GM23248 (cell line): ENCODE data around the gene GSG1L. TPM values are rescaled to one million over a fixed set of nuclear protein-coding genes. Genes with fewer than 3 reads are reported as not detected.

Source experiments
- DNase-seq: peaks from one replicate; pipeline ENCODE4 v3.0.0-alpha.2; 2015
- H2AFZ ChIP-seq: fragments of 200-600 bp; sonication (generic); 2 replicates; pipeline ENCODE4 v1.6.1; 2016; ENCODE audit warnings: antibody characterized with exemption
- H3F3A ChIP-seq: fragments of 200-600 bp; sonication (generic); 2 replicates; pipeline ENCODE4 v1.6.1; 2016; ENCODE audit warnings: mild to moderate bottlenecking, antibody characterized with exemption, mixed run types; ENCODE audit not compliant: insufficient read depth
- H3K27ac ChIP-seq: fragments of 200-600 bp; sonication (generic); 2 replicates; pipeline ENCODE4 v1.5.1; 2016; ENCODE audit warnings: mild to moderate bottlenecking
- H3K27me3 ChIP-seq: fragments of 200-600 bp; sonication (generic); replicated peaks from 2 replicates; pipeline ENCODE4 v1.6.1; 2016; ENCODE audit warnings: mild to moderate bottlenecking; ENCODE audit not compliant: insufficient read depth
- H3K36me3 ChIP-seq: fragments of 200-600 bp; sonication (generic); 2 replicates; pipeline ENCODE4 v1.6.1; 2016; ENCODE audit warnings: low read depth, mild to moderate bottlenecking
- H3K4me1 ChIP-seq: fragments of 200-600 bp; sonication (generic); 2 replicates; pipeline ENCODE4 v1.6.1; 2016; ENCODE audit warnings: mild to moderate bottlenecking; ENCODE audit not compliant: insufficient read depth
- H3K4me2 ChIP-seq: fragments of 200-600 bp; sonication (generic); one replicate; pipeline ENCODE4 v1.6.1; 2016; ENCODE audit warnings: mild to moderate bottlenecking; ENCODE audit not compliant: unreplicated experiment
- H3K4me3 ChIP-seq: fragments of 200-600 bp; sonication (generic); 2 replicates; pipeline ENCODE4 v1.5.1; 2016; ENCODE audit warnings: mild to moderate bottlenecking
- H3K79me2 ChIP-seq: fragments of 200-600 bp; sonication (generic); 2 replicates; pipeline ENCODE4 v1.6.1; 2016; ENCODE audit warnings: mild to moderate bottlenecking; ENCODE audit not compliant: insufficient read depth
- H3K9ac ChIP-seq: fragments of 200-600 bp; sonication (generic); 2 replicates; pipeline ENCODE4 v1.6.1; 2016; ENCODE audit warnings: mild to moderate bottlenecking
- H3K9me2 ChIP-seq: fragments of 200-600 bp; sonication (generic); 2 replicates; pipeline ENCODE4 v1.6.1; 2016; ENCODE audit warnings: mixed run types, mild to moderate bottlenecking, moderate library complexity; ENCODE audit not compliant: insufficient read depth
- H3K9me3 ChIP-seq: fragments of 200-600 bp; sonication (generic); one replicate; pipeline ENCODE4 v1.6.1; 2017; ENCODE audit warnings: low read depth
- H4K20me1 ChIP-seq: fragments of 200-600 bp; sonication (generic); 2 replicates; pipeline ENCODE4 v1.6.0; 2016; ENCODE audit not compliant: insufficient read depth
- EZH2 ChIP-seq: fragments of 200-600 bp; sonication (generic); IDR thresholded peaks from 2 replicates; pipeline ENCODE4 v1.6.1; 2018; ENCODE audit warnings: antibody characterized with exemption, mild to moderate bottlenecking; ENCODE audit not compliant: insufficient read depth, poor library complexity, severe bottlenecking
- EZH2phosphoT487 ChIP-seq: fragments of 200-600 bp; sonication (generic); IDR thresholded peaks from 2 replicates; pipeline ENCODE4 v1.6.1; 2018; ENCODE audit warnings: antibody characterized with exemption, moderate library complexity, mild to moderate bottlenecking, low read depth; ENCODE audit not compliant: insufficient read depth
- WGBS, 2 experiments: methylation state at CpG; one replicate each; pipeline ENCODE4 v1.1.6; 2015 to 2017; ENCODE audit warnings: low lambda C conversion rate in 2 of 2, low coverage in 1 of 2; ENCODE audit errors: missing lambda C conversion rate in 2 of 2; 5-methylcytosine and 5-hydroxymethylcytosine counted together
- in situ Hi-C: fragments of 300-500 bp; cut with MboI; formaldehyde crosslinking; loops from 2 replicates; pipeline ENCODE4 v1.15.0; 2020
- polyA plus RNA-seq: library from polyadenylated mRNA; unstranded; fragments of >200 nt; fragmentation: Nextera tagmentation; extraction: Ambion mirVana; gene quantifications from 2 replicates; pipeline ENCODE4 v1.2.1, GENCODE V29; 2016
- total RNA-seq: library from RNA; depleted of rRNA; stranded (reverse); fragments of >200 nt; shearing (Covaris generic); gene quantifications from 2 replicates; pipeline ENCODE4 v1.2.3, GENCODE V29; 2014

The GSG1L gene
- total and polyA plus RNA-seq, 2 experiments from 2014 or later: not detected

- WGBS, 2 experiments: 55 to 57% methylated on average over 14 of the region's 14 CpGs
- Histone ChIP-seq H3K9ac (no peak overlapping the region), H3K27me3 (no peaks in the 10 kb centered on the region), H2AFZ (no peak overlapping the region), H3K9me2 (no peaks in the 10 kb centered on the region), H3K4me1 (no peaks in the 10 kb centered on the region), H3K79me2 (no peaks in the 10 kb centered on the region), H3K9me3 (no peaks in the 10 kb centered on the region), H3K36me3 (no peaks in the 10 kb centered on the region), H3K4me3 (no peak overlapping the region), H3K27ac (no peak overlapping the region), H3F3A (no peaks in the 10 kb centered on the region), H4K20me1 (no peaks in the 10 kb centered on the region), H3K4me2 (no peak overlapping the region)
- in situ Hi-C loops: no loop called here
- TF ChIP-seq EZH2phosphoT487 (no peak), EZH2 (no peak)
- DNase-seq: no peak
Observed at GRCh38 chr16:28003021-28003865, 60.3 kb downstream of the GSG1L start.

- no peaks in the 10 kb centered on the region for H4K20me1 ChIP-seq
- no peaks in the 10 kb centered on the region for H3K4me1 ChIP-seq
- no peak overlapping the region for H3K4me3 ChIP-seq
- H3K9ac ChIP-seq: no peak overlapping the region
- no peak for DNase-seq
- H3K4me2 ChIP-seq: no peak overlapping the region
- WGBS, 2 experiments: 55 to 66% methylated on average over 4 of the region's 4 CpGs
- H3K79me2 ChIP-seq: no peaks in the 10 kb centered on the region
- H3K27ac ChIP-seq: no peak overlapping the region
- H2AFZ ChIP-seq: no peak overlapping the region
- in situ Hi-C loops: no loop called here
- H3K9me3 ChIP-seq: no peaks in the 10 kb centered on the region
- no peaks in the 10 kb centered on the region for H3K27me3 ChIP-seq
- no peak for TF ChIP-seq EZH2phosphoT487
- no peak for TF ChIP-seq EZH2
- H3K9me2 ChIP-seq: no peaks in the 10 kb centered on the region
- no peaks in the 10 kb centered on the region for H3K36me3 ChIP-seq
- H3F3A ChIP-seq: no peaks in the 10 kb centered on the region
Observed at GRCh38 chr16:28001642-28002041, 61.9 kb downstream of the GSG1L start.

- TF ChIP-seq EZH2 (no peak), EZH2phosphoT487 (no peak)
- Histone ChIP-seq H3K9ac (no peak overlapping the region), H3K9me2 (no peaks in the 10 kb centered on the region), H3K4me2 (no peak overlapping the region), H3F3A (no peaks in the 10 kb centered on the region), H3K79me2 (no peaks in the 10 kb centered on the region), H2AFZ (no peak overlapping the region), H3K27ac (no peak overlapping the region), H3K27me3 (no peaks in the 10 kb centered on the region), H3K4me3 (no peak overlapping the region), H4K20me1 (no peaks in the 10 kb centered on the region), H3K4me1 (no peaks in the 10 kb centered on the region), H3K9me3 (no peaks in the 10 kb centered on the region), H3K36me3 (no peaks in the 10 kb centered on the region)
- DNase-seq: no peak
- 42 to 43% methylated on average over 9 of the region's 9 CpGs for WGBS, 2 experiments
- in situ Hi-C loops: no loop called here
Observed at GRCh38 chr16:28001184-28001583, 62.3 kb downstream of the GSG1L start.

GRCh38 chr16:28000314-28001169 is 63.0 kb downstream of the GSG1L start:
- 8 to 9% methylated on average over 9 of the region's 9 CpGs for WGBS, 2 experiments
- Histone ChIP-seq H3K9ac (no peak overlapping the region), H3K27me3 (no peaks in the 10 kb centered on the region), H3K9me2 (no peaks in the 10 kb centered on the region), H3F3A (no peaks in the 10 kb centered on the region), H3K9me3 (no peaks in the 10 kb centered on the region), H3K27ac (no peak overlapping the region), H3K79me2 (no peaks in the 10 kb centered on the region), H3K4me3 (no peak overlapping the region), H3K4me1 (no peaks in the 10 kb centered on the region), H3K4me2 (no peak overlapping the region), H4K20me1 (no peaks in the 10 kb centered on the region), H3K36me3 (no peaks in the 10 kb centered on the region), H2AFZ (no peak overlapping the region)
- no peak for DNase-seq
- in situ Hi-C loops: no loop called here
- TF ChIP-seq EZH2 (no peak), EZH2phosphoT487 (no peak)
